Measurements from ENCODE around the gene INSR.
"Not testable (repeated sequence)": the region's sequence is repeated elsewhere in the genome, so short reads cannot be mapped to it uniquely, and the experiment has no call there.

Gene INSR

GRCh38 chr19:7293762-7294557 lies at the start of gene INSR:
Gene INSR (minus strand): TSS chr19:7294414. CDS start chr19:7293891, 523 bp downstream.
- DNase-seq, result peak; percentile 83

GRCh38 chr19:7342143-7342542 lies 47.9 kb upstream of the INSR start:
- no peak for DNase-seq

GRCh38 chr19:7340959-7341837 lies 47.0 kb upstream of the INSR start:
- peak; percentile 76 for DNase-seq

- peak; percentile 87 for DNase-seq
Observed at GRCh38 chr19:7337380-7338194, 43.4 kb upstream of the INSR start.

- DNase-seq, result no peak
Observed at GRCh38 chr19:7336321-7336973, 42.2 kb upstream of the INSR start.

- no peak for DNase-seq
Observed at GRCh38 chr19:7333198-7334118, 39.2 kb upstream of the INSR start.

GRCh38 chr19:7331446-7331845 lies 37.2 kb upstream of the INSR start:
- DNase-seq, result no peak

- no peak for DNase-seq
Observed at GRCh38 chr19:7328647-7329046, 34.4 kb upstream of the INSR start.

GRCh38 chr19:7327802-7328201 lies 33.6 kb upstream of the INSR start:
- DNase-seq, result no peak

GRCh38 chr19:7326105-7326877 lies 32.1 kb upstream of the INSR start:
- no peak for DNase-seq

- no peak for DNase-seq
Observed at GRCh38 chr19:7318176-7318575, 24.0 kb upstream of the INSR start.

GRCh38 chr19:7312816-7313215 lies 18.6 kb upstream of the INSR start:
- DNase-seq, result no peak

- DNase-seq, result no peak
Observed at GRCh38 chr19:7311911-7312310, 17.7 kb upstream of the INSR start.

- not testable (repeated sequence) for DNase-seq
Observed at GRCh38 chr19:7308327-7308726, 14.1 kb upstream of the INSR start.

- no peak for DNase-seq
Observed at GRCh38 chr19:7307590-7308218, 13.5 kb upstream of the INSR start.

- no peak for DNase-seq
Observed at GRCh38 chr19:7304200-7304599, 10.0 kb upstream of the INSR start.

- no peak for DNase-seq
Observed at GRCh38 chr19:7303470-7303869, 9.3 kb upstream of the INSR start.

- DNase-seq, result no peak
Observed at GRCh38 chr19:7301525-7301924, 7.3 kb upstream of the INSR start.

GRCh38 chr19:7297742-7298141 lies 3.5 kb upstream of the INSR start:
- no peak for DNase-seq

- DNase-seq, result no peak
Observed at GRCh38 chr19:7295912-7296536, 1.8 kb upstream of the INSR start.
